KBM-7 (cell line): ENCODE data around the gene APOC1.
"Not testable (repeated sequence)": the region's sequence is repeated elsewhere in the genome, so short reads cannot be mapped to it uniquely, and the experiment has no call there.

Experiments used
- DNase-seq: peaks from one replicate; pipeline ENCODE4 v3.0.0-alpha.2; 2015
- in situ Hi-C: fragments of 300-500 bp; cut with MboI; formaldehyde crosslinking; loops from 2 replicates; pipeline ENCODE4 v1.14.3; 2020; ENCODE audit warnings: low sequenced_read_pairs, low pct_unique_long_range_greater_than_20kb, mixed read lengths

The APOC1 gene

GRCh38 chr19:44914433-44915206 is at the start of gene APOC1:
TSS of gene APOC1 (plus strand) at chr19:44914608. CDS start at chr19:44914892, 284 bp downstream.
- in situ Hi-C loops: not testable (repeated sequence)
- DNase-seq: peak; percentile 94

GRCh38 chr19:44865196-44865767 is 49.1 kb upstream of the APOC1 start:
- in situ Hi-C loops: no loop called here
- no peak for DNase-seq

- in situ Hi-C loops: no loop called here
- no peak for DNase-seq
Measured at GRCh38 chr19:44866664-44867063, 47.7 kb upstream of the APOC1 start.

- in situ Hi-C loops: no loop called here
- no peak for DNase-seq
Measured at GRCh38 chr19:44867578-44867977, 46.8 kb upstream of the APOC1 start.

GRCh38 chr19:44869733-44870470 is 44.5 kb upstream of the APOC1 start:
- in situ Hi-C loops: no loop called here
- no peak for DNase-seq

GRCh38 chr19:44871809-44872208 is 42.6 kb upstream of the APOC1 start:
- in situ Hi-C loops: no loop called here

GRCh38 chr19:44872661-44873060 is 41.7 kb upstream of the APOC1 start:
- in situ Hi-C loops: no loop called here

More at GRCh38 chr19:44871809-44872208, 42.6 kb upstream of the APOC1 start:
- DNase-seq: no peak

GRCh38 chr19:44874317-44874716 is 40.1 kb upstream of the APOC1 start:
- in situ Hi-C loops: no loop called here

More at GRCh38 chr19:44872661-44873060, 41.7 kb upstream of the APOC1 start:
- DNase-seq: no peak

GRCh38 chr19:44875666-44876451 is 38.5 kb upstream of the APOC1 start:
- DNase-seq: no peak
- in situ Hi-C loops: no loop called here

More at GRCh38 chr19:44874317-44874716, 40.1 kb upstream of the APOC1 start:
- no peak for DNase-seq

- peak; percentile 53 for DNase-seq
Measured at GRCh38 chr19:44876930-44877535, 37.4 kb upstream of the APOC1 start.

GRCh38 chr19:44878120-44878865 is 36.1 kb upstream of the APOC1 start:
- no peak for DNase-seq

More at GRCh38 chr19:44876930-44877535, 37.4 kb upstream of the APOC1 start:
- in situ Hi-C loops: no loop called here

GRCh38 chr19:44879309-44880065 is 34.9 kb upstream of the APOC1 start:
- in situ Hi-C loops: no loop called here
- no peak for DNase-seq

More at GRCh38 chr19:44878120-44878865, 36.1 kb upstream of the APOC1 start:
- in situ Hi-C loops: no loop called here

- in situ Hi-C loops: no loop called here
- DNase-seq: no peak
Measured at GRCh38 chr19:44882063-44882462, 32.3 kb upstream of the APOC1 start.

- DNase-seq, in situ Hi-C loops: not testable (repeated sequence)
Measured at GRCh38 chr19:44882619-44883397, 31.6 kb upstream of the APOC1 start.

GRCh38 chr19:44883922-44884321 is 30.5 kb upstream of the APOC1 start:
- DNase-seq: no peak
- in situ Hi-C loops: no loop called here

GRCh38 chr19:44884566-44884965 is 29.8 kb upstream of the APOC1 start:
- in situ Hi-C loops: no loop called here
- DNase-seq: no peak

- in situ Hi-C loops: no loop called here
Measured at GRCh38 chr19:44886141-44886540, 28.3 kb upstream of the APOC1 start.

More at GRCh38 chr19:44886141-44886540, 28.3 kb upstream of the APOC1 start:
- no peak for DNase-seq
